ENCODE measurements around the gene EXOC6B. TPM values are rescaled to one million over a fixed set of nuclear protein-coding genes. Genes with fewer than 3 reads are reported as not detected.

EXOC6B gene
- total RNA-seq, 1 donor from 2014 or later, result 33.0 TPM

GRCh38 chr2:72204786-72205503, 620.9 kb downstream of the EXOC6B start:
- Histone ChIP-seq H3K36me3 (no peaks in the 10 kb centered on the region), H3K27ac (no peak overlapping the region), H3K4me1 (no peaks in the 10 kb centered on the region), H3K9me3 (no peaks in the 10 kb centered on the region), H3K27me3 (ENCODE audit: low read depth) (no peaks in the 10 kb centered on the region), H3K4me3 (no peak overlapping the region)
- DNase-seq (no peak), ATAC-seq (no peak)
- no peak for TF ChIP-seq CTCF (IDR thresholded peaks at IDR 0.05)
- intact Hi-C loops (cut with DNase I), result no loop called here

- no peak overlapping the region for H3K4me3 ChIP-seq
- no peak for DNase-seq
- intact Hi-C loops (cut with DNase I), result no loop called here
- H3K9me3 ChIP-seq, result no peaks in the 10 kb centered on the region
- TF ChIP-seq CTCF (IDR thresholded peaks at IDR 0.05), result no peak
- no peaks in the 10 kb centered on the region for H3K36me3 ChIP-seq
- ATAC-seq, result no peak
- H3K27ac ChIP-seq, result no peak overlapping the region
- H3K27me3 ChIP-seq (ENCODE audit: low read depth), result no peaks in the 10 kb centered on the region
- no peaks in the 10 kb centered on the region for H3K4me1 ChIP-seq
Measured at GRCh38 chr2:72204156-72204785, 621.6 kb downstream of the EXOC6B start.

GRCh38 chr2:72198532-72199241, 627.1 kb downstream of the EXOC6B start:
- DNase-seq (no peak), ATAC-seq (no peak)
- intact Hi-C loops (cut with DNase I), result no loop called here
- H3K4me1 ChIP-seq, result no peaks in the 10 kb centered on the region
- no peak overlapping the region for H3K27ac ChIP-seq
- no peaks in the 10 kb centered on the region for H3K36me3 ChIP-seq
- TF ChIP-seq CTCF (IDR thresholded peaks at IDR 0.05), result no peak
- H3K9me3 ChIP-seq, result no peaks in the 10 kb centered on the region
- no peak overlapping the region for H3K4me3 ChIP-seq
- no peaks in the 10 kb centered on the region for H3K27me3 ChIP-seq (ENCODE audit: low read depth)

GRCh38 chr2:72193723-72194122, 632.1 kb downstream of the EXOC6B start:
- Histone ChIP-seq H3K4me3 (no peak overlapping the region), H3K27ac (no peak overlapping the region), H3K4me1 (no peaks in the 10 kb centered on the region), H3K9me3 (no peaks in the 10 kb centered on the region), H3K36me3 (no peaks in the 10 kb centered on the region), H3K27me3 (ENCODE audit: low read depth) (no peaks in the 10 kb centered on the region)
- no peak for TF ChIP-seq CTCF (IDR thresholded peaks at IDR 0.05)
- no peak for ATAC-seq
- no peak for DNase-seq
- intact Hi-C loops (cut with DNase I), result no loop called here

- intact Hi-C loops (cut with DNase I), result no loop called here
- H3K27me3 ChIP-seq (ENCODE audit: low read depth), result no peaks in the 10 kb centered on the region
- TF ChIP-seq CTCF (IDR thresholded peaks at IDR 0.05), result no peak
- H3K4me3 ChIP-seq, result no peak overlapping the region
- ATAC-seq (no peak), DNase-seq (no peak)
- no peaks in the 10 kb centered on the region for H3K4me1 ChIP-seq
- H3K27ac ChIP-seq, result no peak overlapping the region
- no peaks in the 10 kb centered on the region for H3K9me3 ChIP-seq
- no peaks in the 10 kb centered on the region for H3K36me3 ChIP-seq
Measured at GRCh38 chr2:72191441-72191840, 634.4 kb downstream of the EXOC6B start.

Measured in lower lobe of right lung (tissue), 2 donors.